ENCODE data around the gene BICRA. TPM values are rescaled to one million over a fixed set of nuclear protein-coding genes. Genes with fewer than 3 reads are reported as not detected.

Gene BICRA
- total RNA-seq, 1 donor from 2014 or later = 15.9 TPM

DNA sequence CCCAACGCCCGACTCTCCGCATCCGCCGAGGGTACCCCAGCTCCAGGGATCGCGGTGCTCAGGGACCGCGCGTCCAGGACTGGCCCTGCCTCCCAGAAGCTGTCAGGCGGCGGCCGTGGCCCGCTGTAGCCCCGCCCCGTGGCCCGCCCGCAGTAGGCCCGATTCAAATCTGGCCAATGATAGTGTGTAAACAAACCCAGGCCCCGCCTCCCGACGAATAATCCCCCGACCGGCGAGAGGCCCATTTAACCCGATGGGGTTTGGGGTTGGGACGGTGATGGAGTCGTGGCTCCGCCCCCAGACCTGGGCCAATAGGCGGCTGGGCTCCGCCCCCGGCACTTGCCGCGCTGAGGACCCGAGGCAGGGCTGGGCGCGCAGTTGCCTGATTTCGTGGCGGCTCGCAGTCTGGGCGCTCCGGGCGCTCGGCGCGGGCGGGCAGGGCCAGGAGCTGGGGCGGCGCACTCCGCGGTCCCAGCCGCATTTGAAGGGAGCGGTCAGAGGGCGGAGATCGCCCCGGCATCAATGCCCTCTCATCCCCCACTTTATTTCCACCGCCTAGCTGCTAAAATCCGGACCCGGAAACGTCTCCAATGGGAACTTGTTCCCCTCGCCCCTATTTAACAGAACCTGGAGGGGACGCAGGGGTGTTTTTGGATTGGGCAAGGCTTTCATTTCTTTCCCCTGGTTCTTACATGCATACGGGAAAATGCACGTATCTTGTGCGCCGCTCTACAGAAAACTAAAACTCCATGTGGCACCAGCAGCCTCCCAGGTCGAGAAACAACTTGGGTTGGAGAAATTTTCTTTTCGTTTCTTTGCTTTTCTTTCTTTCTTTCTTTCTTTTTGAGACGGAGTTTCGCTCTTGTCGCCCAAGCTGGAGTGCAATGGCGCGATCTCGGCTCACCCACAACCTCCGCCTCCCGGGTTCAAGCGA is 8.4 kb upstream of the BICRA start:
- Histone ChIP-seq H3K36me3 (no peaks in the 10 kb centered on the region), H3K9me3 (no peaks in the 10 kb centered on the region), H3K4me1 (peaks cover 12% of the 10 kb centered on the region), H3K27me3 (no peaks in the 10 kb centered on the region), H3K27ac (peak overlapping the region; percentile 91), H3K4me3 (peak overlapping the region; percentile 69)
- TF ChIP-seq, protein P1, sequence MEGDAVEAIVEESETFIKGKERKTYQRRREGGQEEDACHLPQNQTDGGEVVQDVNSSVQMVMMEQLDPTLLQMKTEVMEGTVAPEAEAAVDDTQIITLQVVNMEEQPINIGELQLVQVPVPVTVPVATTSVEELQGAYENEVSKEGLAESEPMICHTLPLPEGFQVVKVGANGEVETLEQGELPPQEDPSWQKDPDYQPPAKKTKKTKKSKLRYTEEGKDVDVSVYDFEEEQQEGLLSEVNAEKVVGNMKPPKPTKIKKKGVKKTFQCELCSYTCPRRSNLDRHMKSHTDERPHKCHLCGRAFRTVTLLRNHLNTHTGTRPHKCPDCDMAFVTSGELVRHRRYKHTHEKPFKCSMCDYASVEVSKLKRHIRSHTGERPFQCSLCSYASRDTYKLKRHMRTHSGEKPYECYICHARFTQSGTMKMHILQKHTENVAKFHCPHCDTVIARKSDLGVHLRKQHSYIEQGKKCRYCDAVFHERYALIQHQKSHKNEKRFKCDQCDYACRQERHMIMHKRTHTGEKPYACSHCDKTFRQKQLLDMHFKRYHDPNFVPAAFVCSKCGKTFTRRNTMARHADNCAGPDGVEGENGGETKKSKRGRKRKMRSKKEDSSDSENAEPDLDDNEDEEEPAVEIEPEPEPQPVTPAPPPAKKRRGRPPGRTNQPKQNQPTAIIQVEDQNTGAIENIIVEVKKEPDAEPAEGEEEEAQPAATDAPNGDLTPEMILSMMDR (IDR thresholded peaks at IDR 0.05) = no peak
- ATAC-seq (peak; percentile 99), DNase-seq (peak; percentile 100)
- intact Hi-C loops (cut with DNase I) = no loop called here

- Histone ChIP-seq H3K27me3 (no peaks in the 10 kb centered on the region), H3K27ac (peak overlapping the region; percentile 91), H3K4me3 (peak overlapping the region; percentile 69), H3K4me1 (peaks cover 12% of the 10 kb centered on the region), H3K9me3 (no peaks in the 10 kb centered on the region), H3K36me3 (no peaks in the 10 kb centered on the region)
- TF ChIP-seq, protein P1 (IDR thresholded peaks at IDR 0.05) = no peak
- intact Hi-C loops (cut with DNase I) = no loop called here
- ATAC-seq = no peak
- DNase-seq = no peak
Observed at GRCh38 chr19:47601180-47601904, 7.6 kb upstream of the BICRA start.

DNA sequence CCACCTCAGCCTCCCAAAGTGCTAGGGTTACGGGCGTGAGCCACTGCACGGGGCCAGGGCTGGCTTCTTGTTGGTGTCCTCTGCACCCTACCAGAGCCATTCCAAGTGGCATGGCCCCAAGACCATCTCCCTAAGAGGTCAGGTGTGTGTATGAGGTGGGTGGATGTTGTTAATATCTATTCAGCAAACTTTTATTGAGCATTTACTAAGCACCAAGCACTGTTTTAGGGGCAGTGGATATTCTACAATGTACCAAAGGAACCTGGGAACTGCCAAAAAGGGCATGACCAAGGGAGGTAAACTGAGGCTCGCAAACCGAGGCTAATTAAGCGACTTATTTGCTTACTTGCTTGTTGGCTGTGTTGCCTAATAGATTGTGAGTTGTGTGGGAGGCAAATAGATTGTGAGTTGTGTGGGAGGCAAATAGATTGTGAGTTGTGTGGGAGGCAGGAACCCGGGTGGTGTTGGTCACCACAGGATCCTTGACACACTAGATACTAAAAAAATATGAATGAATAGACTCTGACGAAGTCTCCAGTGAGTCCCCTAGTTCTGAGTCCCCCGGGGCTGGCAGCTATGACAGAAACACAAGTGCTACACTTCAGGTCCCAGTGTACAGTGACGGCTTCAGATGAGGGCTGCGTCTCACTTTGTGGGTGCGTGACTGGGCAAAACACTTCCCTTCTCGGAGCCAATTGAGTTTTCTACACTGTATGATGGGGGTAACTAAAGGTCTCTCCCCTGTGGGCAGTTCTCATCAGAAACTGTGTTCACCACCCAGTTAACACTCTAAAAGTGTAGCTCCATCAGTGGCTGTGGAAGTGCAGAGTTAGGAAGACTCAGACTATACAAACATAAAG is 5.0 kb upstream of the BICRA start:
- intact Hi-C loops (cut with DNase I) = no loop called here
- ATAC-seq (no peak), DNase-seq (no peak)
- no peak overlapping the region for H3K4me3 ChIP-seq
- no peak overlapping the region for H3K27ac ChIP-seq
- H3K9me3 ChIP-seq = no peaks in the 10 kb centered on the region
- H3K4me1 ChIP-seq = peaks cover 11% of the 10 kb centered on the region
- TF ChIP-seq, protein P1 (IDR thresholded peaks at IDR 0.05) = no peak
- H3K36me3 ChIP-seq = no peaks in the 10 kb centered on the region
- H3K27me3 ChIP-seq = no peaks in the 10 kb centered on the region

DNA sequence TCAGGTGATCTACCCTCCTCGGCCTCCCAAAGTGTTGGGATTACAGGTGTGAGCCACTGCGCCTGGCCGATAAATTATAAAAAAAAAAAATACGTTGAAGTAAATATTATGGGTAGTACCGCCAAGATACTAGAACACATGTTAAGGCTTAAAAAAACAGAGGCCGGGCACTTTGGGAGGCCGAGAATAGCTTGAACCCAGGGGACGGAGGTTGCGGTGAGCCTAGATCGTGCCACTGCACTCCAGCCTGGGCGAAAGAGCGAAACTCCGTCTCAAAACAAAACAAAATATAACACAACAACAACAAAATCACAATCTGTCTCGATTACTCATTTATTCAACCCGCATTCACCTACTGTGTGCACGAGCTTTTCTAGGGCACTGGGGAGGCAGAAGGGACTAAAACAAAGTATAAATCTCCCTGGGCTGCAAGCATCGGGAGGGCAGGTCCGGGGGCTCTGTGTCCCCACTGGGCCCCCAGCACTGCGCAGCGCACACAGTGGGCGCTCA is 1.3 kb upstream of the BICRA start:
- intact Hi-C loops (cut with DNase I) = no loop called here
- no peaks in the 10 kb centered on the region for H3K9me3 ChIP-seq
- peak overlapping the region; percentile 98 for H3K27ac ChIP-seq
- TF ChIP-seq, protein P1 (IDR thresholded peaks at IDR 0.05) = peak; percentile 31
- peaks cover 17% of the 10 kb centered on the region for H3K4me1 ChIP-seq
- ATAC-seq (no peak), DNase-seq (no peak)
- H3K27me3 ChIP-seq = no peaks in the 10 kb centered on the region
- H3K36me3 ChIP-seq = no peaks in the 10 kb centered on the region
- H3K4me3 ChIP-seq = peak overlapping the region; percentile 99
